HepG2 (cell line): Measurements from ENCODE around the gene B3GNT8. TPM values are rescaled to one million over a fixed set of nuclear protein-coding genes. Genes with fewer than 3 reads are reported as not detected.
A peak's percentile ranks its signal among the peaks of the same experiment; 100 is the strongest.

Source experiments
- ATF2 ChIP-seq: sonication (generic); formaldehyde crosslinking; IDR thresholded peaks from 2 replicates; pipeline ENCODE4 v1.4.0; 2020; ENCODE audit warnings: missing genetic modification reagents
- BATF2 ChIP-seq: sonication (generic); formaldehyde crosslinking; IDR thresholded peaks from 2 replicates; pipeline ENCODE4 v1.8.0; 2022; ENCODE audit warnings: mild to moderate bottlenecking, missing genetic modification reagents, moderate library complexity
- DNMT1 ChIP-seq: sonication (generic); formaldehyde crosslinking; IDR thresholded peaks from 2 replicates; pipeline ENCODE4 v1.5.1; 2020; ENCODE audit warnings: mild to moderate bottlenecking, missing genetic modification reagents
- FOXC1 ChIP-seq: sonication (generic); formaldehyde crosslinking; IDR thresholded peaks from 2 replicates; pipeline ENCODE4 v1.8.0; 2022; ENCODE audit warnings: mild to moderate bottlenecking, missing genetic modification reagents, borderline replicate concordance
- GATAD1 ChIP-seq: IDR thresholded peaks from 2 replicates; pipeline ENCODE4 v1.6.1; 2016; ENCODE audit warnings: missing genetic modification reagents, missing compliant biosample characterization
- GTF2F1 ChIP-seq: fragments of 150-350 bp; IDR thresholded peaks from 2 replicates; pipeline ENCODE4 v1.6.1; 2014; ENCODE audit warnings: low read length
- JARID2 ChIP-seq: sonication (generic); formaldehyde crosslinking; IDR thresholded peaks from 2 replicates; pipeline ENCODE4 v1.8.1; 2023; ENCODE audit warnings: missing genetic modification reagents, inconsistent platforms; ENCODE audit not compliant: insufficient replicate concordance
- KDM3A ChIP-seq: IDR thresholded peaks from 2 replicates; pipeline ENCODE4 v1.6.1; 2018; ENCODE audit warnings: low read depth, missing compliant biosample characterization
- NCOA2 ChIP-seq: sonication (generic); formaldehyde crosslinking; IDR thresholded peaks from 2 replicates; pipeline ENCODE4 v1.8.0; 2022; ENCODE audit warnings: inconsistent platforms
- NPAS2 ChIP-seq: sonication (generic); formaldehyde crosslinking; IDR thresholded peaks from 2 replicates; pipeline ENCODE4 v1.8.0; 2022; ENCODE audit warnings: mild to moderate bottlenecking, missing genetic modification reagents, borderline replicate concordance
- REXO4 ChIP-seq: sonication (generic); formaldehyde crosslinking; IDR thresholded peaks from 2 replicates; pipeline ENCODE4 v1.8.0; 2022; ENCODE audit warnings: missing genetic modification reagents, mild to moderate bottlenecking, borderline replicate concordance
- SAFB2 ChIP-seq: sonication (generic); formaldehyde crosslinking; IDR thresholded peaks from 2 replicates; pipeline ENCODE4 v1.5.1; 2020; ENCODE audit warnings: missing genetic modification reagents, low read depth, mild to moderate bottlenecking, borderline replicate concordance
- SRY ChIP-seq: sonication (generic); formaldehyde crosslinking; IDR thresholded peaks from 2 replicates; pipeline ENCODE4 v1.8.0; 2022; ENCODE audit warnings: mild to moderate bottlenecking, missing genetic modification reagents
- THAP7 ChIP-seq: sonication (generic); formaldehyde crosslinking; IDR thresholded peaks from 2 replicates; pipeline ENCODE4 v1.8.1; 2023; ENCODE audit warnings: mild to moderate bottlenecking, missing genetic modification reagents
- THAP8 ChIP-seq: sonication (generic); formaldehyde crosslinking; IDR thresholded peaks from 2 replicates; pipeline ENCODE4 v1.5.1; 2020; ENCODE audit warnings: missing genetic modification reagents, mild to moderate bottlenecking, borderline replicate concordance
- TOPORS ChIP-seq: sonication (generic); formaldehyde crosslinking; IDR thresholded peaks from 2 replicates; pipeline ENCODE4 v1.8.0; 2023; ENCODE audit warnings: mild to moderate bottlenecking, missing genetic modification reagents
- ZBTB7A ChIP-seq: sonication (generic); formaldehyde crosslinking; IDR thresholded peaks from 2 replicates; pipeline ENCODE4 v1.8.0; 2022; ENCODE audit warnings: mild to moderate bottlenecking, missing genetic modification reagents
- ZGPAT ChIP-seq: IDR thresholded peaks from 2 replicates; pipeline ENCODE4 v1.6.1; 2016; ENCODE audit warnings: mild to moderate bottlenecking
- ZNF138 ChIP-seq: sonication (generic); formaldehyde crosslinking; IDR thresholded peaks from 2 replicates; pipeline ENCODE4 v1.5.0; 2020; ENCODE audit warnings: mild to moderate bottlenecking, low read depth, missing genetic modification reagents
- ZNF143 ChIP-seq: sonication (generic); formaldehyde crosslinking; IDR thresholded peaks from 2 replicates; pipeline ENCODE4 v1.4.0; 2020; ENCODE audit warnings: missing genetic modification reagents
- ZNF326 ChIP-seq: sonication (generic); formaldehyde crosslinking; IDR thresholded peaks from 2 replicates; pipeline ENCODE4 v1.4.0; 2020; ENCODE audit warnings: missing genetic modification reagents, borderline replicate concordance
- ZNF34 ChIP-seq: sonication (generic); formaldehyde crosslinking; IDR thresholded peaks from 2 replicates; pipeline ENCODE4 v1.4.0; 2020; ENCODE audit warnings: mild to moderate bottlenecking, missing genetic modification reagents, borderline replicate concordance
- ZNF446 ChIP-seq: sonication (generic); formaldehyde crosslinking; IDR thresholded peaks from 2 replicates; pipeline ENCODE4 v1.5.0; 2020; ENCODE audit warnings: mild to moderate bottlenecking, missing genetic modification reagents
- ZNF777 ChIP-seq: sonication (generic); formaldehyde crosslinking; IDR thresholded peaks from 2 replicates; pipeline ENCODE4 v1.4.0; 2020; ENCODE audit warnings: missing genetic modification reagents
- ZNF816 ChIP-seq: sonication (generic); formaldehyde crosslinking; IDR thresholded peaks from 2 replicates; pipeline ENCODE4 v1.8.0; 2022; ENCODE audit warnings: missing genetic modification reagents, mild to moderate bottlenecking, borderline replicate concordance
- polyA plus RNA-seq, 8 experiments: library from polyadenylated mRNA; depleted of rRNA in 3 of 8; stranded (reverse) in 7 of 8; unstranded in 1 of 8; fragments of >200 nt; fragmentation: Illumina TruSeq in 4 of 8; extraction: Trizol in 4 of 8; gene quantifications; 2 replicates each; pipeline versions ENCODE4 v1.2.1 to v1.2.3, GENCODE V29; 2011 to 2016; ENCODE audit warnings: low read depth in 4 of 8, missing spikeins in 1 of 8, mixed read lengths in 1 of 8; ENCODE audit not compliant: insufficient read depth in 1 of 8
- total RNA-seq, 5 experiments: library from RNA; depleted of rRNA; stranded (reverse); fragments of >200 nt; fragmentation: Illumina TruSeq; extraction: Trizol; gene quantifications; 2 replicates each; pipeline ENCODE4 v1.2.3, GENCODE V29; 2016; ENCODE audit warnings: low read depth in 1 of 5
- TF ChIP-seq, protein P1 (sequence below): sonication (generic); formaldehyde crosslinking; IDR thresholded peaks from 2 replicates; pipeline ENCODE4 v1.4.0; 2020; ENCODE audit warnings: mild to moderate bottlenecking, missing genetic modification reagents, borderline replicate concordance

The B3GNT8 gene
- total and polyA plus RNA-seq, 2 of the 13 experiments (the other 11 are each of a cell fraction or from before 2014, with no cell fraction given) = 0.26 to 1.9 TPM

DNA sequence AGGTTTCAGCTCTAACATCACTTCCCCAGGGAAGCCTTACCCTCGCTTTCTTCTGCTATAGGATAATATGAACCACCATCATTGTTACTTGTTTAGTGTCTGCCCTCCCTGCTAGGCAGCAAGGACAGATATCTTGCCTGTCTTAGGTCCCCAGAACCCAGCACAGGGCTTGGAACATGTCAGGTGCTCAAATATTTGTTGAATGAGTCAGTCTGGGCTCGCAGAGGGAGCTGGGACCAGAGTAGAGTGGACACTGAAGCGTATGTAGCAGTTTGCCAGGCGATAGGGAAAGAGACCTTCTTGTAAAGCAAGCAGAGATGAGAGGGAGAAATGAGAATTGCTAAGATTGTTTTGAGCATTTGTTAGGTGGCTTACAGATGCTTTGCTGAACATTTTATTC is 17.9 kb downstream of the B3GNT8 start (continued):
- TF ChIP-seq THAP8 (no peak), NCOA2 (CRISPR knock-in tag) (no peak), NPAS2 (no peak), ZGPAT (no peak; the same call in 1 of the 2 replicates), ZNF816 (CRISPR knock-in tag) (no peak), FOXC1 (CRISPR knock-in tag) (no peak; the same call in 1 of the 2 replicates), ZBTB7A (CRISPR knock-in tag) (no peak), KDM3A (CRISPR knock-in tag) (no peak), BATF2 (CRISPR knock-in tag) (no peak), ZNF326 (no peak), SAFB2 (CRISPR knock-in tag) (no peak), SRY (CRISPR knock-in tag) (no peak), ZNF34 (CRISPR knock-in tag) (no peak), ZNF138 (CRISPR knock-in tag) (no peak), ZNF143 (CRISPR knock-in tag) (peak; percentile 77), ZNF777 (CRISPR knock-in tag) (no peak), ZNF446 (CRISPR knock-in tag) (no peak), TOPORS (CRISPR knock-in tag) (no peak), ATF2 (CRISPR knock-in tag) (peak; percentile 15; the same call in 1 of the 2 replicates), DNMT1 (CRISPR knock-in tag) (no peak), THAP7 (CRISPR knock-in tag) (no peak), JARID2 (CRISPR knock-in tag) (no peak), REXO4 (CRISPR knock-in tag) (no peak), GTF2F1 (no peak), GATAD1 (CRISPR knock-in tag) (peak; percentile 33; the same call in 1 of the 2 replicates)
- TF ChIP-seq, protein P1, sequence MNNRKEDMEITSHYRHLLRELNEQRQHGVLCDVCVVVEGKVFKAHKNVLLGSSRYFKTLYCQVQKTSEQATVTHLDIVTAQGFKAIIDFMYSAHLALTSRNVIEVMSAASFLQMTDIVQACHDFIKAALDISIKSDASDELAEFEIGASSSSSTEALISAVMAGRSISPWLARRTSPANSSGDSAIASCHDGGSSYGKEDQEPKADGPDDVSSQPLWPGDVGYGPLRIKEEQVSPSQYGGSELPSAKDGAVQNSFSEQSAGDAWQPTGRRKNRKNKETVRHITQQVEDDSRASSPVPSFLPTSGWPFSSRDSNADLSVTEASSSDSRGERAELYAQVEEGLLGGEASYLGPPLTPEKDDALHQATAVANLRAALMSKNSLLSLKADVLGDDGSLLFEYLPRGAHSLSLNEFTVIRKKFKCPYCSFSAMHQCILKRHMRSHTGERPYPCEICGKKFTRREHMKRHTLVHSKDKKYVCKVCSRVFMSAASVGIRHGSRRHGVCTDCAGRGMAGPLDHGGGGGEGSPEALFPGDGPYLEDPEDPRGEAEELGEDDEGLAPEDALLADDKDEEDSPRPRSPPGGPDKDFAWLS (CRISPR knock-in tag) = no peak
